ENCODE results near the gene SOX11.

The SOX11 gene

DNA sequence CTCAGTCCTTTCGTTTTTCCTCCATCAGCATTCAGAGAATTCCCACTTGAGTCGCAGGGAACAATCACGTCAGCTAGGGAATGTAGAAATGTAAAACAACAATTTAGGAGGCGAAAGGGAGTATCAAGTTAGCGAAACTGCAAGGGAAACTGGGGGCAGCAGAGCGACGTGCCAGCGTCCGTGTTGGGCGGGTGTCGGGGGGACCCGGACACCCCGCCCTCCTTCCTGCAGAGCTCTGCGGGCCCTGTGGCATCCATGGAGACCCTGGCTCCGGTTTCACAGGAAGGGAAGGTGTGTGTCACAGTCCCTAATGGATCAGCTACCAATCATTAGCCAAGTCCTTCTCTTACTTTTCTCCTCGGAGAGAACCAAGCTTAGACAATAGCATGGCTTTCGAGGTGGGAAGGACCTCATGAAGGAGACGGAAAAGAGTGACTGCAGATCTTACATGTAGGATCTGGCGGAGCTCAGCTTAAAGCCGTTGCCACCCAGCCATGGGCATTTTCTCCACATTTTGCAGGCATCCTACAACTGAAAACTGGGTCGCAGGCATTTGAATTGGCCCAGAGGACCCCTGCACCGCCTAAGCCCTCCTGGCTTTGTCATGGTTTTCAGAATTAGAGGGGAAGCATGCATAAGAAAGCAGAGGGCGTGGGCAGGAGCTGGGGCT, 33.7 kb downstream of the SOX11 start:
- no peaks in the 10 kb centered on the region for H3F3A ChIP-seq (ENCODE audit: low read depth)
- no peaks in the 10 kb centered on the region for H3K4me1 ChIP-seq (ENCODE audit: insufficient read depth, low read length, poor library complexity, severe bottlenecking)
- no peak overlapping the region for H3K4me2 ChIP-seq (ENCODE audit: low read depth, low read length, poor library complexity, severe bottlenecking)
- no peak overlapping the region for H3K4me3 ChIP-seq (ENCODE audit: low read length, poor library complexity, severe bottlenecking)
- no peak overlapping the region for H3K9ac ChIP-seq (ENCODE audit: low read depth, low read length, poor library complexity, severe bottlenecking)
- H3K9me3 ChIP-seq (ENCODE audit: insufficient read depth, low read depth, low read length), result no peaks in the 10 kb centered on the region; the same call in 1 of the 2 replicates
- H3K27me3 ChIP-seq (ENCODE audit: insufficient read depth, low read length, poor library complexity, severe bottlenecking), result no peaks in the 10 kb centered on the region
- no peaks in the 10 kb centered on the region for H3K36me3 ChIP-seq (ENCODE audit: insufficient read depth, low read length)
- TF ChIP-seq CTCF (conservative IDR thresholded peaks at IDR 0.05; ENCODE audit: low read length) (no peak), EZH2phosphoT487 (IDR thresholded peaks at IDR 0.05; ENCODE audit: borderline replicate concordance) (no peak)
- no peaks in the 10 kb centered on the region for H4K20me1 ChIP-seq (ENCODE audit: insufficient read depth, low read length, poor library complexity, severe bottlenecking)
- H3K9me2 ChIP-seq (replicated peaks; ENCODE audit: low read depth, low read length), result no peaks in the 10 kb centered on the region
- no peak overlapping the region for H2AFZ ChIP-seq (ENCODE audit: low read length)
- no peaks in the 10 kb centered on the region for H3K79me2 ChIP-seq (ENCODE audit: insufficient read depth, low read length)

DNA sequence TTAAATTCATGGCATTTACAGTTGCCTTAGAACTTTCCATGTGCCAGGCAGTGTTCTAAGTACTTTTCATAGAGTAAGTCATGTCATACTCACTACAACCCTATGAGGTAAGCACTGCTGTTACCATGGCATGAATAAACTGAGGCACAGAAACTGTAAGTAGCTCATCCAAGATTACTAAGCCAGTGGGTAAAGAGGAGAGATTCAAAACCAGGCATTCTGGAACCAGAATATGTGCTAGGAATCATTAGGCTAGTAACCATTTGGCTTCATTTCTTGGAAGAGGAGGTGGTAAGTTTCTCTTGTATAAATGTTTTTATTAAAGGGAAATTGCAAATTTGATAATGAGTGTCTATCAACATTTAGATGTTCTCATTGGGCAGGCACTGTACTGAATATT, 35.1 kb downstream of the SOX11 start:
- Histone ChIP-seq H3K9ac (ENCODE audit: low read depth, low read length, poor library complexity, severe bottlenecking) (no peak overlapping the region), H2AFZ (ENCODE audit: low read length) (no peak overlapping the region), H3K9me2 (replicated peaks; ENCODE audit: low read depth, low read length) (no peaks in the 10 kb centered on the region), H3K4me1 (ENCODE audit: insufficient read depth, low read length, poor library complexity, severe bottlenecking) (no peaks in the 10 kb centered on the region), H3K36me3 (ENCODE audit: insufficient read depth, low read length) (no peaks in the 10 kb centered on the region), H4K20me1 (ENCODE audit: insufficient read depth, low read length, poor library complexity, severe bottlenecking) (no peaks in the 10 kb centered on the region), H3K4me3 (ENCODE audit: low read length, poor library complexity, severe bottlenecking) (no peak overlapping the region), H3K4me2 (ENCODE audit: low read depth, low read length, poor library complexity, severe bottlenecking) (no peak overlapping the region), H3K27me3 (ENCODE audit: insufficient read depth, low read length, poor library complexity, severe bottlenecking) (no peaks in the 10 kb centered on the region), H3K79me2 (ENCODE audit: insufficient read depth, low read length) (no peaks in the 10 kb centered on the region), H3F3A (ENCODE audit: low read depth) (no peaks in the 10 kb centered on the region), H3K9me3 (ENCODE audit: insufficient read depth, low read depth, low read length) (no peaks in the 10 kb centered on the region)
- TF ChIP-seq EZH2phosphoT487 (IDR thresholded peaks at IDR 0.05; ENCODE audit: borderline replicate concordance) (no peak), CTCF (conservative IDR thresholded peaks at IDR 0.05; ENCODE audit: low read length) (no peak)

GRCh38 chr2:5729416-5729815, 37.2 kb downstream of the SOX11 start:
- no peaks in the 10 kb centered on the region for H3K27me3 ChIP-seq (ENCODE audit: insufficient read depth, low read length, poor library complexity, severe bottlenecking)
- TF ChIP-seq EZH2phosphoT487 (IDR thresholded peaks at IDR 0.05; ENCODE audit: borderline replicate concordance) (no peak), CTCF (conservative IDR thresholded peaks at IDR 0.05; ENCODE audit: low read length) (no peak)
- H3K4me3 ChIP-seq (ENCODE audit: low read length, poor library complexity, severe bottlenecking), result no peak overlapping the region

More at GRCh38 chr2:5729416-5729815, 37.2 kb downstream of the SOX11 start:
- Histone ChIP-seq H3K9me2 (replicated peaks; ENCODE audit: low read depth, low read length) (no peaks in the 10 kb centered on the region), H3K4me1 (ENCODE audit: insufficient read depth, low read length, poor library complexity, severe bottlenecking) (no peaks in the 10 kb centered on the region), H3K36me3 (ENCODE audit: insufficient read depth, low read length) (no peaks in the 10 kb centered on the region), H3K9ac (ENCODE audit: low read depth, low read length, poor library complexity, severe bottlenecking) (no peak overlapping the region), H3K9me3 (ENCODE audit: insufficient read depth, low read depth, low read length) (no peaks in the 10 kb centered on the region), H3F3A (ENCODE audit: low read depth) (no peaks in the 10 kb centered on the region), H3K79me2 (ENCODE audit: insufficient read depth, low read length) (no peaks in the 10 kb centered on the region), H4K20me1 (ENCODE audit: insufficient read depth, low read length, poor library complexity, severe bottlenecking) (no peaks in the 10 kb centered on the region), H2AFZ (ENCODE audit: low read length) (no peak overlapping the region), H3K4me2 (ENCODE audit: low read depth, low read length, poor library complexity, severe bottlenecking) (no peak overlapping the region)
